DOHH2 (cell line): Measurements from ENCODE around the gene IFITM2.

Experiments
- H3F3A ChIP-seq: fragments of 200-600 bp; sonication (generic), shearing (Covaris generic); 2 replicates; pipeline ENCODE4 v1.6.0; 2016; ENCODE audit warnings: antibody characterized with exemption, mild to moderate bottlenecking; ENCODE audit not compliant: control insufficient read depth, insufficient read depth
- H3K27ac ChIP-seq: fragments of 200-600 bp; sonication (generic); 2 replicates; pipeline ENCODE4 v1.5.1; 2014; ENCODE audit warnings: low read depth, mild to moderate bottlenecking, low read length, moderate library complexity
- H3K27me3 ChIP-seq: fragments of 200-600 bp; sonication (generic); 2 replicates; pipeline ENCODE4 v1.6.1; 2014; ENCODE audit warnings: mild to moderate bottlenecking, low read length, mixed read lengths; ENCODE audit not compliant: control insufficient read depth
- H3K36me3 ChIP-seq: fragments of 200-600 bp; sonication (generic); 2 replicates; pipeline ENCODE4 v1.6.1; 2014; ENCODE audit warnings: mild to moderate bottlenecking, low read length, moderate library complexity, mixed read lengths; ENCODE audit not compliant: control insufficient read depth
- H3K4me1 ChIP-seq: fragments of 200-600 bp; sonication (generic); 2 replicates; pipeline ENCODE4 v1.6.1; 2014; ENCODE audit warnings: mild to moderate bottlenecking, low read length, mixed read lengths; ENCODE audit not compliant: control insufficient read depth
- H3K4me2 ChIP-seq: fragments of 200-600 bp; sonication (generic); 2 replicates; pipeline ENCODE4 v1.6.0; 2014; ENCODE audit warnings: mild to moderate bottlenecking, low read length, moderate library complexity
- H3K4me3 ChIP-seq: fragments of 200-600 bp; sonication (generic); 2 replicates; pipeline ENCODE4 v1.5.1; 2014; ENCODE audit warnings: mild to moderate bottlenecking, low read length, mixed read lengths
- H3K79me2 ChIP-seq: fragments of 200-600 bp; sonication (generic); 2 replicates; pipeline ENCODE4 v1.6.1; 2014; ENCODE audit warnings: mild to moderate bottlenecking, low read length, mixed read lengths; ENCODE audit not compliant: control insufficient read depth
- H3K9me2 ChIP-seq: fragments of 200-600 bp; sonication (generic); replicated peaks from 2 replicates; pipeline ENCODE4 v1.6.1; 2014; ENCODE audit warnings: mild to moderate bottlenecking, low read length, mixed read lengths; ENCODE audit not compliant: control insufficient read depth
- H3K9me3 ChIP-seq: fragments of 200-600 bp; sonication (generic); 2 replicates; pipeline ENCODE4 v1.6.1; 2014; ENCODE audit warnings: antibody characterized with exemption, low read length, mixed read lengths; ENCODE audit not compliant: control insufficient read depth, insufficient read depth
- H4K20me1 ChIP-seq: fragments of 200-600 bp; sonication (generic); 2 replicates; pipeline ENCODE4 v1.6.0; 2014; ENCODE audit warnings: low read depth, mild to moderate bottlenecking, antibody characterized with exemption, low read length, moderate library complexity; ENCODE audit not compliant: control insufficient read depth, insufficient read depth
- EZH2phosphoT487 ChIP-seq: fragments of 200-600 bp; sonication (generic); IDR thresholded peaks from 2 replicates; pipeline ENCODE4 v1.6.1; 2017; ENCODE audit warnings: borderline replicate concordance, mild to moderate bottlenecking, antibody characterized with exemption, low read length, moderate library complexity, mixed read lengths
- TF ChIP-seq, protein P1 (sequence below): fragments of 200-600 bp; sonication (generic); IDR thresholded peaks from one replicate; pipeline ENCODE4 v1.5.1; 2014; ENCODE audit warnings: antibody characterized with exemption, mild to moderate bottlenecking, low read depth, low read length; ENCODE audit not compliant: poor library complexity, severe bottlenecking

The IFITM2 gene

DNA sequence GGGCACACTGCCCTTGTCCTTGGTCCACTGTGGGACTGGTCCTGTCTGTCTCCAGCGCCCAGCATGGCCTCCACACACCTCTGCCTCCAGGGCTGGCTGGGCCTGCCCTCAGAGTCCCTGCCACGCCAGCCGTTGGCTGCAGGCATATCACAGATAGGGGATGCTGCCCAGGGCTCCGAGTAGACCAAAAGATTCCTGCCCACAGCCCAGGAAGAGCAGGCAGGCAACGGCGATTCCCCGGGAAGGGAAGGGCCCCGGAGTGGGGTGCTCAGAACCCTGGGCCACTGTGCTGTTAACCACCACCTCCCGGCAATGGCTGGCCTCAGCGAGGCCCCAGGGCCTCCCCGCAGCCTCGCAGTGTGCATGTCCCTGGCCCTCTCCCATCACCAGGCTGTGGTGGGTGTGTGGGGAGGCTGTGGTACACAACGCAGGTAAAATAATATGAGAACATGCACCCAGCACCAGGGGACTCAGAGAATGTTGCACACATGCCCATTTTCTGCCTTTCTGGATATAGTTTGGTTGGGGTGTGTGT, 10.5 kb upstream of the IFITM2 start:
- no peak for TF ChIP-seq EZH2phosphoT487
- no peaks in the 10 kb centered on the region for H4K20me1 ChIP-seq
- no peak overlapping the region for H3K4me3 ChIP-seq
- H3K4me2 ChIP-seq: no peak overlapping the region
- no peaks in the 10 kb centered on the region for H3K9me2 ChIP-seq
- no peaks in the 10 kb centered on the region for H3F3A ChIP-seq
- no peaks in the 10 kb centered on the region for H3K79me2 ChIP-seq
- H3K9me3 ChIP-seq: no peaks in the 10 kb centered on the region
- H3K36me3 ChIP-seq: no peaks in the 10 kb centered on the region
- H3K27me3 ChIP-seq: peaks cover 6% of the 10 kb centered on the region; the same call in 1 of the 2 replicates
- no peaks in the 10 kb centered on the region for H3K4me1 ChIP-seq
- no peak overlapping the region for H3K27ac ChIP-seq

DNA sequence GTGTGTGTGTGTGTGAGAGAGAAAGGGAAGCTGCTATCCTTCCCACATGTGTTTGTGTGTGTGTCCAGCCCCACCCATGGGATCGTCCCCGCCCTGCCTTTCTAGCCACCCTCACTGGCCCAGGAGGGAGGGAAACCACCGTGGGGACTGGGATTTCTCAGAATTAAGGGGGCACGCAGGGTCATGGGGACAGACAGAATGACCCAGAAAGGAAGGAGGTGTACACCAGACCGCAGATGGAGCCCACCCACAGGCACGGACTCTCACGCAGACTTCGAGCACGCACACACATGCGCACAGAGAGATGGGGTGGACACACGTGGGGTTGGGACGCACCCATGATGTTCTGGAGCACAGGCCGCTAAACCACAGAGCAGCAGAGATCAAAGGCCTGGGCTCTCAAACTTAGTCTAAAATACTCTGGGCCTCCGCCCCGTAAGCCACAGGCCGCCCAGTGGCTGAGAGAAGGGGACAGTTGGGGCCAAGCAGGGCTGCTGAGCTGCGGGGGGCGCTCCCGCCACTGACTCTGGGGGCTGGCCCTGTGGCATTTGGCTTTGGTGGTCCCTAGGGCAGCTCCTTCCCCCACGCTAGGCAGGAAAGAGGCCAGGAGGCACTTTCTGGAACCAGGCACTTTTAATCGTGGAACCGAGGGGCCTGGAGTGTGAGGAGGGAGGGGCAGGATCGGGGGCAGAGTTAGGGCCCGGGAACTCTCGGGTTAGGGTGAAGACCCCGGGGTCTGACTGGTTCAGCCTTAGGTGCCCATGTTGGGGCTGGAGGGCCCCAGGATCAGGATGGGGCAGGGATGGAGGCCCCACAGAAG, 9.8 kb upstream of the IFITM2 start:
- Histone ChIP-seq H3K4me1 (peaks cover 3% of the 10 kb centered on the region), H3K4me3 (no peak overlapping the region), H3K27me3 (peaks cover 6% of the 10 kb centered on the region; the same call in 1 of the 2 replicates), H3K9me2 (no peaks in the 10 kb centered on the region), H3K9me3 (no peaks in the 10 kb centered on the region), H4K20me1 (no peaks in the 10 kb centered on the region), H3K4me2 (no peak overlapping the region), H3K27ac (no peak overlapping the region), H3K79me2 (no peaks in the 10 kb centered on the region), H3K36me3 (no peaks in the 10 kb centered on the region), H3F3A (no peaks in the 10 kb centered on the region)
- TF ChIP-seq, protein P1, sequence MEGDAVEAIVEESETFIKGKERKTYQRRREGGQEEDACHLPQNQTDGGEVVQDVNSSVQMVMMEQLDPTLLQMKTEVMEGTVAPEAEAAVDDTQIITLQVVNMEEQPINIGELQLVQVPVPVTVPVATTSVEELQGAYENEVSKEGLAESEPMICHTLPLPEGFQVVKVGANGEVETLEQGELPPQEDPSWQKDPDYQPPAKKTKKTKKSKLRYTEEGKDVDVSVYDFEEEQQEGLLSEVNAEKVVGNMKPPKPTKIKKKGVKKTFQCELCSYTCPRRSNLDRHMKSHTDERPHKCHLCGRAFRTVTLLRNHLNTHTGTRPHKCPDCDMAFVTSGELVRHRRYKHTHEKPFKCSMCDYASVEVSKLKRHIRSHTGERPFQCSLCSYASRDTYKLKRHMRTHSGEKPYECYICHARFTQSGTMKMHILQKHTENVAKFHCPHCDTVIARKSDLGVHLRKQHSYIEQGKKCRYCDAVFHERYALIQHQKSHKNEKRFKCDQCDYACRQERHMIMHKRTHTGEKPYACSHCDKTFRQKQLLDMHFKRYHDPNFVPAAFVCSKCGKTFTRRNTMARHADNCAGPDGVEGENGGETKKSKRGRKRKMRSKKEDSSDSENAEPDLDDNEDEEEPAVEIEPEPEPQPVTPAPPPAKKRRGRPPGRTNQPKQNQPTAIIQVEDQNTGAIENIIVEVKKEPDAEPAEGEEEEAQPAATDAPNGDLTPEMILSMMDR: no peak

DNA sequence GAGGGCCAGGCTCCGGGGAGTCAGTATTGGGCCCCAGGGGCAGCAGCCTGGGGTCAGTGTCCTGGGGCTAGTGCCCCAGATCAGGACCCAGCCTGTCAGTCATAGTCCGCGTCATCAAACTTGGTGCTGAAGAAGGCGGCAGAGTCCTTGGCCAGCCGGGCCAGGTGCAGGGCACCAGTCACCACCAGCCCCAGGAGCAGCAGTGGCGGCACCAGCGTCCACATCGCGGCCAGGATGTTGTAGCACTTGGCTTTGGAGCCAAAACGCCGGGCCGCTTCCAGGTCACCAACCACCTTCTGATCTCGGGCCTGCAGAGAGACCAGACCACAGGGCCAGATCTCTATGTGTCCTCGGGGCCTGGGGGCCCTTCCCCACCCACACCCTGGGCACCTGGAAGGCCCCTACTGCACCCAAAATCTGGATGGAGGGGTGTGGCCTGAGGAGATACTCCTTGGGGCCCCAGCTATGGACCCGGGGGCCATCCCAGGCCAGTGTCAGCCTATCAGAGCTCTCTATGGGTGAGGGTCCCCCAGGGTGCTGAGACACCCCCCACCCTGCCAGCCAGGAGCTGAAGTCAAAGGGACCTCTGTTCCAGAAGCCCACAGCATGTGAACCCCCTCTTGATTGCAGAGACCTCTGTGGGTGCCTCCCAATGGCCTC, 9.1 kb upstream of the IFITM2 start:
- H3K9me2 ChIP-seq: no peaks in the 10 kb centered on the region
- no peaks in the 10 kb centered on the region for H3K9me3 ChIP-seq
- H3K27me3 ChIP-seq: peaks cover 6% of the 10 kb centered on the region; the same call in 1 of the 2 replicates
- H3K4me1 ChIP-seq: peaks cover 10% of the 10 kb centered on the region
- peaks cover 2% of the 10 kb centered on the region; the same call in 1 of the 2 replicates for H3F3A ChIP-seq
- no peak overlapping the region for H3K27ac ChIP-seq
- H3K4me3 ChIP-seq: no peak overlapping the region
- no peaks in the 10 kb centered on the region for H4K20me1 ChIP-seq
- no peaks in the 10 kb centered on the region for H3K36me3 ChIP-seq
- no peaks in the 10 kb centered on the region for H3K79me2 ChIP-seq
- no peak overlapping the region for H3K4me2 ChIP-seq
- TF ChIP-seq, protein P1: no peak
- TF ChIP-seq EZH2phosphoT487: no peak
